OCI-LY7 (cell line): ENCODE results near the gene B3GNT3. TPM values are rescaled to one million over a fixed set of nuclear protein-coding genes. Genes with fewer than 3 reads are reported as not detected.

Source experiments
- BruUV-seq: library from RNA; stranded (reverse); fragments of 400-500 nt; replicated peaks from 2 replicates; lab custom pipeline; 2021; lab: Mats Ljungman, UMichigan
- CTCF ChIA-PET: fragments of 300-600 bp; sonication (Branson Sonifier 250); formaldehyde crosslinking; loops from one replicate; lab custom pipeline; 2022; ENCODE audit warnings: antibody characterized with exemption; ENCODE audit not compliant: unreplicated experiment; lab: Charles Lee
- POLR2A ChIA-PET: fragments of 300-600 bp; sonication (Branson Sonifier 250); formaldehyde crosslinking; loops from one replicate; lab custom pipeline; 2022; ENCODE audit warnings: antibody characterized with exemption; lab: Charles Lee
- DNase-seq: peaks from one replicate; pipeline ENCODE4 v3.0.0-alpha.2; 2015; ENCODE audit warnings: low spot score
- H2AFZ ChIP-seq: fragments of 200-600 bp; sonication (generic), shearing (Covaris generic); 2 replicates; pipeline ENCODE4 v1.6.1; 2014; ENCODE audit warnings: mild to moderate bottlenecking, antibody characterized with exemption, low read length, moderate library complexity
- H3K27ac ChIP-seq: fragments of 200-600 bp; sonication (generic); 2 replicates; pipeline ENCODE4 v1.5.1; 2014; ENCODE audit warnings: mixed run types, low read depth, mild to moderate bottlenecking, moderate library complexity, low read length, inconsistent platforms; ENCODE audit not compliant: poor library complexity, severe bottlenecking
- H3K36me3 ChIP-seq: fragments of 200-600 bp; sonication (generic); 2 replicates; pipeline ENCODE4 v1.6.1; 2014; ENCODE audit warnings: mild to moderate bottlenecking, antibody characterized with exemption, low read length, moderate library complexity, mixed read lengths; ENCODE audit not compliant: insufficient read depth
- H3K4me1 ChIP-seq: fragments of 200-600 bp; sonication (generic); 2 replicates; pipeline ENCODE4 v1.5.1; 2014; ENCODE audit warnings: mild to moderate bottlenecking, low read length; ENCODE audit not compliant: insufficient read depth, poor library complexity, severe bottlenecking
- H3K4me2 ChIP-seq: fragments of 200-600 bp; sonication (generic); 2 replicates; pipeline ENCODE4 v1.6.1; 2014; ENCODE audit warnings: mild to moderate bottlenecking, low read length
- H3K4me3 ChIP-seq: fragments of 200-600 bp; sonication (generic); 2 replicates; pipeline ENCODE4 v1.5.1; 2014; ENCODE audit warnings: mild to moderate bottlenecking, low read depth, low read length; ENCODE audit not compliant: poor library complexity, severe bottlenecking
- H3K79me2 ChIP-seq: fragments of 200-600 bp; sonication (generic); 2 replicates; pipeline ENCODE4 v1.6.1; 2016; ENCODE audit warnings: low read depth, mild to moderate bottlenecking, low read length, moderate library complexity, mixed read lengths; ENCODE audit not compliant: insufficient read depth
- H3K9me2 ChIP-seq: fragments of 200-600 bp; sonication (generic); 2 replicates; pipeline ENCODE4 v1.6.1; 2016; ENCODE audit warnings: mild to moderate bottlenecking, low read length, mixed read lengths; ENCODE audit not compliant: insufficient read depth
- H3K9me3 ChIP-seq: fragments of 200-600 bp; sonication (generic); 2 replicates; pipeline ENCODE4 v1.6.1; 2014; ENCODE audit warnings: mild to moderate bottlenecking, mixed run types, low read length, mixed read lengths
- H4K20me1 ChIP-seq: fragments of 200-600 bp; sonication (generic); 2 replicates; pipeline ENCODE4 v1.6.1; 2014; ENCODE audit warnings: mild to moderate bottlenecking, antibody characterized with exemption, low read length, moderate library complexity, mixed read lengths; ENCODE audit not compliant: insufficient read depth
- EZH2phosphoT487 ChIP-seq: fragments of 200-600 bp; sonication (generic); IDR thresholded peaks from 2 replicates; pipeline ENCODE4 v1.6.1; 2018; ENCODE audit warnings: low read depth, borderline replicate concordance, mild to moderate bottlenecking, mixed run types, antibody characterized with exemption, low read length, moderate library complexity, mixed read lengths
- intact Hi-C: fragments of 100-400 bp; cut with micrococcal nuclease; formaldehyde crosslinking; loops from one replicate; pipeline ENCODE4 v1.10.0; 2022; ENCODE audit not compliant: unreplicated experiment
- total RNA-seq, 2 experiments: library from RNA; depleted of rRNA in 1 of 2; stranded (reverse); fragments of >200 nt in 1 of 2; shearing (Covaris generic) in 1 of 2; gene quantifications; 2 replicates each; pipeline ENCODE4 v1.2.3, GENCODE V29; 2014 to 2022
- TF ChIP-seq, protein P1 (sequence below): fragments of 200-600 bp; sonication (generic); conservative IDR thresholded peaks from 2 replicates; pipeline ENCODE4 v1.5.1; 2014; ENCODE audit warnings: mild to moderate bottlenecking, antibody characterized with exemption, low read length, moderate library complexity, mixed read lengths

The B3GNT3 gene
- total RNA-seq, 2 experiments from 2014 or later = not detected

DNA sequence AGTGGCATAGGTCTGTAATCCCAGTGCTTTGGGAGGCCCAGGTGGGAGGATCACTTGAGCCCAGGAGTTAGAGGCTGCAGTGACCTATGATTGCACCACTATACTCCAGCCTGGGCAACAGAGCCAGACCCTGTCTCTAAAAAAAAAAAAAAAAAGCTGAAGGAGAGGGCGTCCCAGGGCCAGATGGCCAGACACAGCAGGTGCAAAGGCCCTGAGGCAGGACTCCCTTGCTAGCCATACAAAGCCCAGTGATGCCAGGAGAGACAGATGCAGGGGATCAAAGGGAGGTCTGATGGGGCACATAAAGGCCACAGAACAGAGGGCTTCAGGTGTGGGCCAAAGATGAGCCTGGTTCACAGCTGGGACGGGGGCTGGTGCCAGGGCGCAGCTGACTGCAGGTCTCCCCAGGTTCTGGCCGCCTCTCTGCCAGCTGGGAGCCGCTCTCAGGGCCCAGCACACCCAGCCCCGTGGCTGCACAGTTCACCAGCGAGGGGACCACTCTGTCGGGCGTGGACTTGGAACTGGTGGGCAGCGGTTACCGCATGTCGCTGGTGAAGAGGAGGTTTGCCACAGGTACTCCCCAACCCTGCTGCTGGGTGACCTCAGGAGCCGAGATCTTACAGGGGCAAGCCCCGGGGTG is 7.5 kb upstream of the B3GNT3 start:
- H3K79me2 ChIP-seq = no peaks in the 10 kb centered on the region
- H3K9me3 ChIP-seq = no peaks in the 10 kb centered on the region
- H3K27ac ChIP-seq = no peak overlapping the region
- peaks cover 4% of the 10 kb centered on the region for H3K4me1 ChIP-seq
- intact Hi-C loops = no loop called here
- no peaks in the 10 kb centered on the region for H4K20me1 ChIP-seq
- H3K9me2 ChIP-seq = no peaks in the 10 kb centered on the region
- TF ChIP-seq, protein P1, sequence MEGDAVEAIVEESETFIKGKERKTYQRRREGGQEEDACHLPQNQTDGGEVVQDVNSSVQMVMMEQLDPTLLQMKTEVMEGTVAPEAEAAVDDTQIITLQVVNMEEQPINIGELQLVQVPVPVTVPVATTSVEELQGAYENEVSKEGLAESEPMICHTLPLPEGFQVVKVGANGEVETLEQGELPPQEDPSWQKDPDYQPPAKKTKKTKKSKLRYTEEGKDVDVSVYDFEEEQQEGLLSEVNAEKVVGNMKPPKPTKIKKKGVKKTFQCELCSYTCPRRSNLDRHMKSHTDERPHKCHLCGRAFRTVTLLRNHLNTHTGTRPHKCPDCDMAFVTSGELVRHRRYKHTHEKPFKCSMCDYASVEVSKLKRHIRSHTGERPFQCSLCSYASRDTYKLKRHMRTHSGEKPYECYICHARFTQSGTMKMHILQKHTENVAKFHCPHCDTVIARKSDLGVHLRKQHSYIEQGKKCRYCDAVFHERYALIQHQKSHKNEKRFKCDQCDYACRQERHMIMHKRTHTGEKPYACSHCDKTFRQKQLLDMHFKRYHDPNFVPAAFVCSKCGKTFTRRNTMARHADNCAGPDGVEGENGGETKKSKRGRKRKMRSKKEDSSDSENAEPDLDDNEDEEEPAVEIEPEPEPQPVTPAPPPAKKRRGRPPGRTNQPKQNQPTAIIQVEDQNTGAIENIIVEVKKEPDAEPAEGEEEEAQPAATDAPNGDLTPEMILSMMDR = no peak
- TF ChIP-seq EZH2phosphoT487 = no peak
- no peak overlapping the region for H2AFZ ChIP-seq
- DNase-seq = no peak
- no peak overlapping the region for H3K4me2 ChIP-seq
- no TSS peak for BruUV-seq
- H3K4me3 ChIP-seq = no peak overlapping the region
- ChIA-PET CTCF (no interaction called here), POLR2A (interaction anchor here (0.5 to 0.6 kb wide), 2 partner anchors 249 to 377 kb away, joined by 4 read pairs; no protein-coding TSS in a partner anchor)
- peaks cover 63% of the 10 kb centered on the region for H3K36me3 ChIP-seq

DNA sequence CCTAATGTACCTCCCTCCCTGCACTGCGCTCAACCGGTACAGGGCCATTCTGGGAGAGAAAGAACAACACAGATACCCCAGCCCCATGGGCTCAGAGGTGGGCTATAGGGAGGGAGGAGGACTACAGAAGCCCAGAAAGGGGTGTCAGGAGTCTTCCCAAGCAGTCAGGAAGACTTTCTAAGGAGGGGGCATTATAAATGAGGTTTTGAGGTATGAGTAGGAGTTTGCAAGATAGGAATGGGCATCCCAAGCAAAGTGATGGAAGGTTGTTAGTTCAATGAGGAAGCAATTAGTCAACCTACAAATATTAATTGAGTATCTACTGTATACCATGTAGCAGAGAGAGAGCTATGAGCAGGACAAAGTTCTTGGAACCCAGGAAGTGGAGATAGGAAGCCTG is 6.3 kb upstream of the B3GNT3 start:
- DNase-seq = no peak
- ChIA-PET POLR2A (interaction anchor here (0.7 kb wide), 1 partner anchor 34 kb away, joined by 3 read pairs; no protein-coding TSS in a partner anchor), CTCF (no interaction called here)
- Histone ChIP-seq H3K9me2 (no peaks in the 10 kb centered on the region), H2AFZ (no peak overlapping the region), H3K79me2 (no peaks in the 10 kb centered on the region), H4K20me1 (no peaks in the 10 kb centered on the region), H3K4me2 (no peak overlapping the region), H3K36me3 (peaks cover 55% of the 10 kb centered on the region), H3K4me1 (peaks cover 4% of the 10 kb centered on the region), H3K4me3 (no peak overlapping the region), H3K9me3 (no peaks in the 10 kb centered on the region), H3K27ac (no peak overlapping the region)
- no TSS peak for BruUV-seq
- intact Hi-C loops = no loop called here
- TF ChIP-seq, protein P1 = no peak
- no peak for TF ChIP-seq EZH2phosphoT487

DNA sequence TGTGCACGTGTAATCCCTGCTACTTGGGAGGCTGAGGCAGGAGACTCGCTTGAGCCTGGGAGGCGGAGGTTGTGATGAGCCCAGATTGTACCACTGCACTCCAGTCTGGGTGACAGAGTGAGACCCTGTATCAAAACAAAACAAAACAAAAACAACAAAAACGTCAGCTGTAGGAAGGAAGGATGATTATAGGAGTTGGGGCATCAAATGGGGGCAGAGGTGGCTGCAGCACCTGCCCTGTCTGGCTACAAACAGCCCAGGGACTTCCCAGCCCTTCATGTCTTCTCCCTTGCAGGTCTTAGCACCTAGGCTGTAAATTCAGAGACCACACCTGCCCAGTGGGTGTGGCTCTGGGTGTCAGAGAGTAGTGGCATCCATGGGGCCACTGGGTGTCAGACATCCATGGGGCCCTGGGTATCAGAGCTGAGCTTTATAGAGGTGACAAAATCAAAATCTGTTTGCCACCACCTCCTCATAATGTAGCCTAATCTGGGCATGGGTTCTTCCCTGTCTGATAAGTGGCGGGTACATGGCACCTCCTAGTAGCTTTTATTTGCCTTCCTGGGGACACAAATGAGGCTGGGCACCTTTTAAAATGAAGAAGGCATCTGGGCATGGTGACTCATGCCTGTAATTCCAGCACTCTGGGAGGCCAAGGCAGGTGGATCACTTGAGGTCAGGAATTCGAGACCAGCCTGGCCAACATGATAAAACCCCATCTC is 4.7 kb upstream of the B3GNT3 start:
- H3K9me3 ChIP-seq = no peaks in the 10 kb centered on the region
- H2AFZ ChIP-seq = no peak overlapping the region
- CTCF ChIA-PET = no interaction called here
- DNase-seq = peak; percentile 31
- no peak overlapping the region for H3K4me2 ChIP-seq
- TF ChIP-seq EZH2phosphoT487 = no peak
- TF ChIP-seq, protein P1 = no peak
- no TSS peak for BruUV-seq
- no peak overlapping the region for H3K27ac ChIP-seq
- no peaks in the 10 kb centered on the region for H4K20me1 ChIP-seq
- H3K4me3 ChIP-seq = no peak overlapping the region
- POLR2A ChIA-PET = no interaction called here
- H3K9me2 ChIP-seq = no peaks in the 10 kb centered on the region
- H3K4me1 ChIP-seq = peaks cover 4% of the 10 kb centered on the region
- intact Hi-C loops = no loop called here
- H3K36me3 ChIP-seq = peaks cover 39% of the 10 kb centered on the region
- no peaks in the 10 kb centered on the region for H3K79me2 ChIP-seq
